Neuronal stem cell (in vitro differentiated cells): Measurements from ENCODE around the gene SENP8.

Source experiments
- DNase-seq: peaks from one replicate; pipeline ENCODE4 v3.0.0-alpha.2; 2013; ENCODE audit warnings: low spot score
- H2AFZ ChIP-seq: one replicate; pipeline ENCODE4 v1.6.1; 2013; ENCODE audit warnings: mild to moderate bottlenecking, low read length, inconsistent platforms
- H2AK5ac ChIP-seq: 2 replicates; pipeline ENCODE4 v1.6.1; 2013; ENCODE audit warnings: low read depth, mild to moderate bottlenecking, inconsistent platforms, low read length, moderate library complexity, mixed read lengths
- H2BK120ac ChIP-seq: 2 replicates; pipeline ENCODE4 v1.6.1; 2013; ENCODE audit warnings: low read depth, mild to moderate bottlenecking, inconsistent platforms, low read length, moderate library complexity, mixed read lengths
- H2BK12ac ChIP-seq: one replicate; pipeline ENCODE4 v1.6.1; 2013; ENCODE audit warnings: low read length, inconsistent platforms
- H2BK15ac ChIP-seq: 2 replicates; pipeline ENCODE4 v1.6.1; 2013; ENCODE audit warnings: mild to moderate bottlenecking, low read length, inconsistent platforms, mixed read lengths
- H2BK5ac ChIP-seq: one replicate; pipeline ENCODE4 v1.6.1; 2013; ENCODE audit warnings: inconsistent platforms, mild to moderate bottlenecking, low read length, moderate library complexity
- H3K14ac ChIP-seq: one replicate; pipeline ENCODE4 v1.6.1; 2013; ENCODE audit warnings: low read length, inconsistent platforms
- H3K18ac ChIP-seq: 2 replicates; pipeline ENCODE4 v1.6.1; 2013; ENCODE audit warnings: low read length, inconsistent platforms
- H3K23ac ChIP-seq: 2 replicates; pipeline ENCODE4 v1.6.1; 2013; ENCODE audit warnings: low read depth, mild to moderate bottlenecking, mixed read lengths, low read length, inconsistent platforms; ENCODE audit not compliant: poor library complexity
- H3K27ac ChIP-seq: replicated peaks from 3 replicates; pipeline ENCODE4 v1.5.1; 2013; ENCODE audit warnings: low read length, inconsistent platforms
- H3K27me3 ChIP-seq, 3 experiments: 2 replicates each; pipeline ENCODE4 v1.6.1; 2013; ENCODE audit warnings: low read length in 3 of 3, mild to moderate bottlenecking in 2 of 3, inconsistent platforms in 1 of 3, low read depth in 1 of 3, mixed read lengths in 1 of 3, moderate library complexity in 1 of 3; ENCODE audit not compliant: control insufficient read depth in 3 of 3, insufficient read depth in 3 of 3
- H3K36me3 ChIP-seq, 2 donors: replicated peaks in 1 of 2; 2 replicates each; pipeline ENCODE4 v1.6.1; 2013; ENCODE audit warnings: low read length in 2 of 2; ENCODE audit not compliant: control insufficient read depth in 2 of 2, insufficient read depth in 2 of 2
- H3K4ac ChIP-seq: 2 replicates; pipeline ENCODE4 v1.6.1; 2013; ENCODE audit warnings: inconsistent platforms, mild to moderate bottlenecking, low read length, moderate library complexity
- H3K4me1 ChIP-seq, 2 donors: 1 replicate in 1 of 2; 2 replicates in 1 of 2; pipeline ENCODE4 v1.6.1; 2013; ENCODE audit warnings: low read length in 2 of 2, low read depth in 1 of 2; ENCODE audit not compliant: control insufficient read depth in 2 of 2, insufficient read depth in 1 of 2
- H3K4me2 ChIP-seq: one replicate; pipeline ENCODE4 v1.6.1; 2013; ENCODE audit warnings: mild to moderate bottlenecking, low read length, inconsistent platforms; ENCODE audit not compliant: insufficient read depth, poor library complexity, severe bottlenecking
- H3K4me3 ChIP-seq, 2 donors: 2 replicates each; pipeline ENCODE4 v1.5.1; 2013; ENCODE audit warnings: low read length in 2 of 2, mild to moderate bottlenecking in 2 of 2, inconsistent platforms in 1 of 2, moderate library complexity in 1 of 2
- H3K79me1 ChIP-seq: one replicate; pipeline ENCODE4 v1.6.1; 2013; ENCODE audit warnings: low read depth, mild to moderate bottlenecking, inconsistent platforms, low read length, moderate library complexity
- H3K9ac ChIP-seq: one replicate; pipeline ENCODE4 v1.6.1; 2013; ENCODE audit warnings: mild to moderate bottlenecking, low read depth, low read length, inconsistent platforms; ENCODE audit not compliant: poor library complexity
- H3K9me3 ChIP-seq, 2 donors: replicated peaks in 1 of 2; 2 replicates each; pipeline versions ENCODE3 to v1.6.1; 2013; ENCODE audit warnings: low read length in 2 of 2, mild to moderate bottlenecking in 2 of 2, inconsistent platforms in 1 of 2, low read depth in 1 of 2, mixed read lengths in 1 of 2, moderate library complexity in 1 of 2; ENCODE audit not compliant: control insufficient read depth in 2 of 2, insufficient read depth in 1 of 2
- H4K8ac ChIP-seq: one replicate; pipeline ENCODE4 v1.6.1; 2013; ENCODE audit warnings: low read depth, mild to moderate bottlenecking, inconsistent platforms, low read length, moderate library complexity
- H4K91ac ChIP-seq: one replicate; pipeline ENCODE4 v1.6.1; 2013; ENCODE audit warnings: low read length, low read depth, mild to moderate bottlenecking, inconsistent platforms; ENCODE audit not compliant: poor library complexity
- WGBS, 2 donors: extraction: QIAGEN DNeasy Blood & Tissue Kit; methylation state at CpG; one replicate each; pipeline ENCODE4 v1.1.7; 2013; ENCODE audit warnings: missing lambda C conversion rate in 2 of 2, mixed read lengths in 1 of 2; ENCODE audit not compliant: insufficient read length in 2 of 2, insufficient replicate concordance in 1 of 2; ENCODE audit errors: extremely low coverage in 2 of 2; 5-methylcytosine and 5-hydroxymethylcytosine counted together

The SENP8 gene

GRCh38 chr15:72155003-72155621 lies 36.9 kb downstream of the SENP8 start:
- Histone ChIP-seq H2BK12ac (no peak overlapping the region), H3K4me1 (no peaks in the 10 kb centered on the region), H2BK5ac (no peak overlapping the region), H3K27ac (no peak overlapping the region), H3K4me3 (no peak overlapping the region), H3K4me2 (no peak overlapping the region), H3K18ac (peak overlapping the region; percentile 6), H3K27me3 (no peaks in the 10 kb centered on the region), H3K79me1 (no peaks in the 10 kb centered on the region), H2BK15ac (no peak overlapping the region), H3K23ac (no peak overlapping the region), H4K91ac (no peak overlapping the region), H3K9ac (no peak overlapping the region), H3K36me3 (no peaks in the 10 kb centered on the region), H2AFZ (peak overlapping the region; percentile 79), H3K14ac (no peak overlapping the region), H2BK120ac (no peak overlapping the region), H3K4ac (no peak overlapping the region), H4K8ac (no peak overlapping the region), H2AK5ac (no peak overlapping the region), H3K9me3 (no peaks in the 10 kb centered on the region)
- DNase-seq: no peak
- WGBS, 2 donors: no CpG with 5 or more reads among the region's 14 CpGs

- no peak overlapping the region for H3K4me2 ChIP-seq
- H3K4me3 ChIP-seq: no peak overlapping the region
- no CpG with 5 or more reads among the region's 19 CpGs for WGBS, 2 donors
- no peak overlapping the region for H2AK5ac ChIP-seq
- H3K36me3 ChIP-seq: no peaks in the 10 kb centered on the region
- H2BK5ac ChIP-seq: no peak overlapping the region
- H3K18ac ChIP-seq: peak overlapping the region; percentile 21
- H3K23ac ChIP-seq: no peak overlapping the region
- H2BK15ac ChIP-seq: no peak overlapping the region
- H3K4me1 ChIP-seq: peaks cover 1 to 4% of the 10 kb centered on the region in 2 donors
- no peak overlapping the region for H3K4ac ChIP-seq
- no peak overlapping the region for H4K91ac ChIP-seq
- no peak overlapping the region for H3K27ac ChIP-seq
- H3K27me3 ChIP-seq: no peaks in the 10 kb centered on the region
- peak overlapping the region; percentile 79 for H2AFZ ChIP-seq
- H3K9ac ChIP-seq: no peak overlapping the region
- H4K8ac ChIP-seq: no peak overlapping the region
- no peaks in the 10 kb centered on the region for H3K9me3 ChIP-seq
- H2BK120ac ChIP-seq: no peak overlapping the region
- peak; percentile 80 for DNase-seq
- H3K14ac ChIP-seq: no peak overlapping the region
- H2BK12ac ChIP-seq: peak overlapping the region; percentile 7
- no peaks in the 10 kb centered on the region for H3K79me1 ChIP-seq
These were observed 37.7 kb downstream of the SENP8 start for GRCh38 chr15:72155635-72156616.

- Histone ChIP-seq H3K14ac (no peak overlapping the region), H3K4me1 (peaks cover 11 to 14% of the 10 kb centered on the region in 2 donors), H2AK5ac (no peak overlapping the region), H3K4me3 (no peak overlapping the region), H3K9ac (no peak overlapping the region), H3K4ac (no peak overlapping the region), H3K23ac (no peak overlapping the region), H2BK5ac (no peak overlapping the region), H3K27ac (no peak overlapping the region), H2BK12ac (no peak overlapping the region), H4K8ac (no peak overlapping the region), H3K4me2 (no peak overlapping the region), H3K36me3 (no peaks in the 10 kb centered on the region), H3K27me3 (no peaks in the 10 kb centered on the region), H3K79me1 (no peaks in the 10 kb centered on the region), H2BK120ac (no peak overlapping the region), H2BK15ac (no peak overlapping the region), H3K18ac (no peak overlapping the region), H2AFZ (no peak overlapping the region), H4K91ac (no peak overlapping the region), H3K9me3 (no peaks in the 10 kb centered on the region)
- no peak for DNase-seq
- WGBS, 2 donors: no CpG with 5 or more reads among the region's 2 CpGs
These were observed 38.7 kb downstream of the SENP8 start for GRCh38 chr15:72156928-72157327.

GRCh38 chr15:72160696-72161245 lies 42.6 kb downstream of the SENP8 start:
- H3K9ac ChIP-seq: no peak overlapping the region

More at GRCh38 chr15:72160696-72161245, 42.6 kb downstream of the SENP8 start:
- no peak overlapping the region for H3K4ac ChIP-seq
- H4K91ac ChIP-seq: no peak overlapping the region
- H4K8ac ChIP-seq: no peak overlapping the region
- no peak overlapping the region for H2BK12ac ChIP-seq
- no peak for DNase-seq
- no peak overlapping the region for H3K14ac ChIP-seq
- no peak overlapping the region for H2AK5ac ChIP-seq
- no peak overlapping the region for H2AFZ ChIP-seq
- no peak overlapping the region for H3K4me3 ChIP-seq
- no peaks in the 10 kb centered on the region for H3K27me3 ChIP-seq
- H3K4me1 ChIP-seq: peaks cover 13 to 18% of the 10 kb centered on the region in 2 donors
- H2BK5ac ChIP-seq: no peak overlapping the region
- H3K9me3 ChIP-seq: no peaks in the 10 kb centered on the region
- no peaks in the 10 kb centered on the region for H3K79me1 ChIP-seq
- no peak overlapping the region for H2BK120ac ChIP-seq
- H3K4me2 ChIP-seq: no peak overlapping the region
- H3K23ac ChIP-seq: no peak overlapping the region
- WGBS, 2 donors: no CpG with 5 or more reads among the region's 5 CpGs
- no peak overlapping the region for H3K27ac ChIP-seq
- H3K18ac ChIP-seq: peak overlapping the region; percentile 61
- H2BK15ac ChIP-seq: no peak overlapping the region
- H3K36me3 ChIP-seq: no peaks in the 10 kb centered on the region
